Measurements from ENCODE around the gene KLHDC10.
"Not testable (repeated sequence)": the region's sequence is repeated elsewhere in the genome, so short reads cannot be mapped to it uniquely, and the experiment has no call there.

Gene KLHDC10

DNA sequence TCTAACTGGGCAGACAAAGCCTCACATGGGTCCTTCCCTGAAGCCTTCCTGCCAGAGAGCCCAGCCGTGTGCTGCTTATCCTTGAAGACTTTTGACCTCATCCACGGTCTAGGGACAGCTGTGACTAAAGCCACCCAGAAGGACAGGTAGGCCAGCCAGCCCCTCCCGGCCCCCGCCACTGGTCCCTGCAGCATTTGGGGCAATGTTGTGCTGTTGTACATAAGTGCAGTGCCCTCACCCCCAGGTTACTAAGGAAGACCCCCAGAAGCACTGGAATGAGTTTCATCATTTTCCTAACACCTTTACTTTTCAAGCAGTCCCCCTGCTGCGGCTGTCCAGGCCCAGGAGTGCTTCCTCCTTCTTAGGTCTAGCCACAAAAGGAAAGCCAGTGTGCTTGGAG is 91.9 kb downstream of the KLHDC10 start:
- DNase-seq: no peak

DNA sequence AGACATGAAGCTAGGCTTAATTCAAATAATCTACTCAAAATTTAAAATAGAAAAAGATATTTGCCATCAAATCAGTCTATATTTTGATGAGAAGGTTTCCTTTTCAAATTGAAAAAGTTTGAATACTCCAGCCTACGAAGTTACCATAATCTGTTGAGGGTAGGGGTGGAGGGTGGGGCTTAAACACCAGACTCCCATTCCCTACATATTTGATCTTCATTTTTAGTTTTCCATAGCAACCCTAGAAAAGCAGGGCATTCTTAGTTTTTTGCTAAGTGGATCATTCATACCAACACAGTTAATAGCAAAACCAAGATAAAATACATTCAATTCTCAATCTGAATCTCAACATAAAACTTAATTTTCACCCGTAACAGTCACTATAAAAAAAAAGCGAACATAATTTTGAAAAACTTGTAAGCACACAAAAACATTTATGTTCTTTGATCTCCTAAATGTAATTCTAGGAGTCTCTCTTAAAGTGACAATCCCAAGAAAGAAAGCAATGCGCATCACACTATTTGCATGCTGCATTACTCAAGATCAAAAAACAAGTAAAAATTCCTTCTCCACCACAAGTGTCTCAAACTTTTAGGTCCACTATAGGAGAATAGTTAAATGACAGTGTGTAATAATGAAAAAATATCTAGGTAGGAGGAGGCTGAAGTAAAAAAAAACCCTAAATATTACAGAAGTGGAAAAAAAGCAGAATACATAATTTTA is 104.1 kb downstream of the KLHDC10 start:
- no peak for DNase-seq

DNA sequence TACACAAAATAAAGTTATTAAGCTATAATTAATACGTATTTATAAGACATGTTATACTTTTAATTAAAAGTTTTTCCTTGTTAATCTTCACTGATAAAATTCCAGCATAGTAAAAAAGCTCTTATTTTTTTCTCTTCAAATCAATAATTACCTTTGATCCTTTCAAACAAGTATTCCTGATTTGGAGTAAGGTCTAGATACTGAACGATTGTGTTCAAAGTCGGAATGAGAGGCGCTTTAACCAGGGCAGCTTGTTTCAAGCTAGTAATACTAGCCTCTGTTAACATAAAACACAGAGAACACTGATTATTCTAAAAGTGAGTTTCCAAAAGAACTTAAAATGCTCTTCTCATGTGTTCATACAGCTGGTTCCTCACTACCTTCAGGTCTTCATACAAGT is 107.9 kb downstream of the KLHDC10 start:
- DNase-seq: no peak

DNA sequence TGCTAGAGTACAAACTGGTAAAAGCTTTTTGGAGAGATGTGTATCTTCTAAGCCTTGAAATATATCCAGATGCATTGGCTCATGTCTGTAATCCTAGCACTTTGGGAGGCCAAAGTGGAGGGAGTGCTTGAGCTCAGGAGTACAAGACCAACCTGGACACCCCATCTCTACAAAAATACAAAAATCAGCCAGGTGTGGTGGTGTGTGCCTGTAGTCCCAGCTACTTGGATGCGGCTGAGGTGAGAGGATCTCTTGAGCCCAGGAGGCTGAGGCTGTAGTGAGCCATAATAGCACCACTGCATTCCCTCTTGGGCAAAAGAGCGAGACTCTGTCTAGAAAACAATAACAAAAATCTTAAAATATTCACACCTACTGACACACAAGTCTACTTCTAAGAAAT is 109.3 kb downstream of the KLHDC10 start:
- DNase-seq: no peak

DNA sequence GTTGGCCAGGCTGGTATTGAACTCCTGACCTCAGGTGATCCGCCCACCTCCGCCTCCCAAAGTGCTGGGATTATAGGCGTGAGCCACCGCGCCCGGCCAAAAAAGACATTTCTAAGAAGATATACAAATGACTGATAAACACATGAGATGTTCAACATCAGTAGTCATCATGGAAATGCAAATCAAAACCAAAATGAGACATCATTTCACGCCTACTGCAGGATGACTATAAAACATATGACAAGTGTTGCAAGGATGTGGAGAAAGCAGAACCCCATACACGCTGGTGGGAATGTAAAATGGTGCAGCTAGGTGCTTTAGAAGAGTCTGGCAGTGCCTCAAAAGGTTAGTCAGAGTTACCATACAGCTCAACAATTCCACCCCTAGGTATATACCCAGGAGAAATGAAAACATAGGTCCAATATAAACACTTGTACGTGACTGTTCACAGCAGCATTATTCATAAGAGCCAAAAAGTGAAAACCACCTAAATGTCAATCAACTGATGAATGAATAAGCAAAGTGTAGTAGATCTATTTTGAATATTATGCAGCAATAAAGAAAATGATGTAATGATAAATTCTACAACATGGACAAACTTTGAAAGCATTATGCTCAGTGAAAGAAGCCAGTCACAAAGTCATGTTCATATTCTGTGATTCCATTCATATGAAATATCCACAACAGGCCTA is 110.4 kb downstream of the KLHDC10 start:
- no peak for DNase-seq

DNA sequence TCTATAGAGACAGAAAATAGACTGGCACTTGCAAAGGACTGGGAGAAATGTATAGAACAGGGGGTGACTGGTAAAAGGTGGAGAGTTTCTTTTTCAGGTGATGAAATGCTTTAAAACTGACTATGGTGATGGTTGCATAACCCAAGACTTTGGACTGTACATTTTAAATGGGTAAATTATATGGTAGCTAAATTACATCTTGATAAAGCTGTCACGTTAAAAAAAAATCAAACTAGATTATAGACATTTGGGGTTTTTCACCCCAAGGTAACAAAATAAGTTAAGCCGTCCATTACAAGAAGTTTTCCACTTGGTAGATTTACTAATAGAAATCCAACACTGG is 110.9 kb downstream of the KLHDC10 start:
- no peak for DNase-seq

DNA sequence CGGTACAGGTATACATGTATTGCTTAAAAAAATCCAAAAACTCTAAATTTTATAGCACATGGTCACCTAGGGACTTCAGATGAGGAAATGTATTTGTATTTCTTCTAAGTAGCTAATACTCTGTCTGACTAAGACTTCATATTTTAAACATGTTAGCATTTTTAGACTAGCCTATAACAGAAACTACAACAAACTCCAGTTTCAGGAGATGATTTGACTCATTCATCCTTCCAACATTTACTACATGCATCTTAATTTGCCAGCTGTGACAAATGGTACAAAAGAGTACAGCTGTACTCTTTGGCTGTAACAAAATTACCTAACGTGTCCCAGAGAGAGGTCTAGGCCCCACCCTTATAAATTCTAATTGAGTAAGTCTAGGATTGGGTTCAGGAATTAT is 112.7 kb downstream of the KLHDC10 start:
- DNase-seq: no peak

DNA sequence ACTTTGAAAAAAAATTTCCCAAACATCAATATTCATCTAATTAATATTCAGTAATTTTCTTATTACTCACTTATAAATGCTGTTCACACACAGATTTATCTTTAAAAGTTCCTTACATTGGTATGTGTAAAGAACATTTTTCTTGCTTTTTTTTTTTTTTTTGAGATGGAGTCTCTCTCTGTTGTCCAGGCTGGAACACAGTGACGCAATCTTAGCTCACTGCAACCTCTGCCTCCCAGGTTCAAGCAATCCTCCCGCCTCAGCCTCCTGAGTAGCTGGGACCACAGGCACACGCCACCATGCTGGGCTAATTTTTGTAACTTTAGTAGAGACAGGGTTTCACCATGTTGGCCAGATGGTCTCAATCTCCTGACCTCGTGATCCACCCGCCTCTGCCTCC is 114.0 kb downstream of the KLHDC10 start:
- DNase-seq: not testable (repeated sequence)

Measured in SIG-M5 (cell line).